Stomach smooth muscle (tissue), 2 donors: ENCODE results near the gene MBD2.
"Not testable (repeated sequence)": the region's sequence is repeated elsewhere in the genome, so short reads cannot be mapped to it uniquely, and the experiment has no call there.

Source experiments
- H3K27ac ChIP-seq: one replicate; pipeline ENCODE4 v1.7.0; 2013; ENCODE audit warnings: mild to moderate bottlenecking, low read length, inconsistent platforms
- H3K27me3 ChIP-seq, 2 donors: one replicate each; pipeline ENCODE4 v1.7.0; 2013; ENCODE audit warnings: low read length in 2 of 2; ENCODE audit not compliant: insufficient read depth in 2 of 2, control insufficient read depth in 1 of 2
- H3K36me3 ChIP-seq, 2 donors: one replicate each; pipeline ENCODE4 v1.7.0; 2013; ENCODE audit warnings: low read length in 2 of 2; ENCODE audit not compliant: control insufficient read depth in 2 of 2, insufficient read depth in 2 of 2
- H3K4me1 ChIP-seq: one replicate; pipeline ENCODE4 v1.7.0; 2013; ENCODE audit warnings: low read length; ENCODE audit not compliant: control insufficient read depth, insufficient read depth
- H3K4me3 ChIP-seq, 2 donors: one replicate each; pipeline ENCODE4 v1.7.0; 2013; ENCODE audit warnings: low read length in 2 of 2
- H3K9ac ChIP-seq, 2 donors: one replicate each; pipeline ENCODE4 v1.7.0; 2013; ENCODE audit warnings: low read length in 2 of 2, mild to moderate bottlenecking in 1 of 2
- H3K9me3 ChIP-seq, 2 donors: one replicate each; pipeline ENCODE4 v1.7.0; 2013; ENCODE audit warnings: low read length in 2 of 2; ENCODE audit not compliant: control insufficient read depth in 2 of 2
- donor health status: healthy.
- donor health status: Pancreatic carcinoma.

MBD2 gene

GRCh38 chr18:54235871-54236270 is 11.4 kb upstream of the MBD2 start:
- Histone ChIP-seq H3K36me3 (no peaks in the 10 kb centered on the region), H3K4me1 (no peaks in the 10 kb centered on the region), H3K9ac (no peak overlapping the region), H3K4me3 (no peak overlapping the region), H3K27me3 (no peaks in the 10 kb centered on the region), H3K27ac (no peak overlapping the region), H3K9me3 (no peaks in the 10 kb centered on the region)

GRCh38 chr18:54233747-54234146 is 9.3 kb upstream of the MBD2 start:
- no peaks in the 10 kb centered on the region for H3K4me1 ChIP-seq
- no peaks in the 10 kb centered on the region for H3K27me3 ChIP-seq
- no peaks in the 10 kb centered on the region for H3K9me3 ChIP-seq
- no peak overlapping the region for H3K4me3 ChIP-seq
- H3K27ac ChIP-seq: no peak overlapping the region
- H3K9ac ChIP-seq: no peak overlapping the region
- H3K36me3 ChIP-seq: no peaks in the 10 kb centered on the region

GRCh38 chr18:54233228-54233625 is 8.8 kb upstream of the MBD2 start:
- Histone ChIP-seq H3K4me1 (no peaks in the 10 kb centered on the region), H3K9me3 (no peaks in the 10 kb centered on the region), H3K36me3 (no peaks in the 10 kb centered on the region), H3K27me3 (no peaks in the 10 kb centered on the region), H3K4me3 (no peak overlapping the region), H3K27ac (no peak overlapping the region), H3K9ac (no peak overlapping the region)

GRCh38 chr18:54232485-54233227 is 8.2 kb upstream of the MBD2 start:
- Histone ChIP-seq H3K27me3 (no peaks in the 10 kb centered on the region), H3K27ac (no peak overlapping the region), H3K9ac (no peak overlapping the region), H3K36me3 (no peaks in the 10 kb centered on the region), H3K4me3 (no peak overlapping the region), H3K4me1 (no peaks in the 10 kb centered on the region), H3K9me3 (no peaks in the 10 kb centered on the region)

- H3K9me3 ChIP-seq: no peaks in the 10 kb centered on the region
- no peak overlapping the region for H3K4me3 ChIP-seq
- no peaks in the 10 kb centered on the region for H3K36me3 ChIP-seq
- no peak overlapping the region for H3K9ac ChIP-seq
- no peaks in the 10 kb centered on the region for H3K4me1 ChIP-seq
- H3K27ac ChIP-seq: no peak overlapping the region
- no peaks in the 10 kb centered on the region for H3K27me3 ChIP-seq
Observed at GRCh38 chr18:54229421-54230059, 5.1 kb upstream of the MBD2 start.

- no peaks in the 10 kb centered on the region for H3K4me1 ChIP-seq
- no peaks in the 10 kb centered on the region for H3K27me3 ChIP-seq
- no peak overlapping the region for H3K9ac ChIP-seq
- H3K4me3 ChIP-seq: no peak overlapping the region
- H3K27ac ChIP-seq: no peak overlapping the region
- no peaks in the 10 kb centered on the region for H3K9me3 ChIP-seq
- no peaks in the 10 kb centered on the region for H3K36me3 ChIP-seq
Observed at GRCh38 chr18:54228364-54228763, 3.9 kb upstream of the MBD2 start.

- Histone ChIP-seq H3K9ac (peak overlapping the region; percentile 48 to 52), H3K4me1 (peaks cover 4% of the 10 kb centered on the region)
Observed at GRCh38 chr18:54223568-54224241, 764 bp downstream of the MBD2 start.

GRCh38 chr18:54222922-54223567 is 1.4 kb downstream of the MBD2 start:
- H3K9ac ChIP-seq: peak overlapping the region; percentile 48 to 52

More at GRCh38 chr18:54223568-54224241, 764 bp downstream of the MBD2 start:
- no peaks in the 10 kb centered on the region for H3K36me3 ChIP-seq
- no peak overlapping the region for H3K27ac ChIP-seq
- peak overlapping the region; percentile 74 to 77 for H3K4me3 ChIP-seq
- H3K27me3 ChIP-seq: no peaks in the 10 kb centered on the region
- H3K9me3 ChIP-seq: no peaks in the 10 kb centered on the region

GRCh38 chr18:54220406-54220805 is 4.1 kb downstream of the MBD2 start:
- no peaks in the 10 kb centered on the region for H3K36me3 ChIP-seq
- no peaks in the 10 kb centered on the region for H3K9me3 ChIP-seq
- H3K27me3 ChIP-seq: no peaks in the 10 kb centered on the region
- no peak overlapping the region for H3K9ac ChIP-seq
- no peak overlapping the region for H3K27ac ChIP-seq
- H3K4me1 ChIP-seq: peaks cover 4% of the 10 kb centered on the region
- no peak overlapping the region for H3K4me3 ChIP-seq

More at GRCh38 chr18:54222922-54223567, 1.4 kb downstream of the MBD2 start:
- Histone ChIP-seq H3K27me3 (no peaks in the 10 kb centered on the region), H3K4me3 (peak overlapping the region; percentile 74 to 77), H3K36me3 (no peaks in the 10 kb centered on the region), H3K4me1 (peaks cover 4% of the 10 kb centered on the region), H3K9me3 (no peaks in the 10 kb centered on the region), H3K27ac (no peak overlapping the region)

GRCh38 chr18:54218803-54219202 is 5.7 kb downstream of the MBD2 start:
- H3K4me1 ChIP-seq, H3K36me3 ChIP-seq, H3K4me3 ChIP-seq, H3K27ac ChIP-seq, H3K27me3 ChIP-seq, H3K9ac ChIP-seq, H3K9me3 ChIP-seq: not testable (repeated sequence)
